ENCODE results near the gene NFU1.

- TF ChIP-seq CTCF (IDR thresholded peaks at IDR 0.05; ENCODE audit: low read depth, low read length) (no peak), EZH2phosphoT487 (IDR thresholded peaks at IDR 0.05; ENCODE audit: low read depth) (no peak)
Observed at GRCh38 chr2:69348781-69349180, 88.5 kb downstream of the NFU1 start.

All from OCI-LY3 (cell line).